GM19351 (cell line): Measurements from ENCODE around the gene SNAI3.

Experiments used
- ATAC-seq: cut with Tn5 transposase; IDR thresholded peaks from one replicate; pipeline ENCODE4 v1.9.1; 2021; ENCODE audit warnings: mild to moderate bottlenecking, moderate library complexity; ENCODE audit not compliant: unreplicated experiment

Gene SNAI3

DNA sequence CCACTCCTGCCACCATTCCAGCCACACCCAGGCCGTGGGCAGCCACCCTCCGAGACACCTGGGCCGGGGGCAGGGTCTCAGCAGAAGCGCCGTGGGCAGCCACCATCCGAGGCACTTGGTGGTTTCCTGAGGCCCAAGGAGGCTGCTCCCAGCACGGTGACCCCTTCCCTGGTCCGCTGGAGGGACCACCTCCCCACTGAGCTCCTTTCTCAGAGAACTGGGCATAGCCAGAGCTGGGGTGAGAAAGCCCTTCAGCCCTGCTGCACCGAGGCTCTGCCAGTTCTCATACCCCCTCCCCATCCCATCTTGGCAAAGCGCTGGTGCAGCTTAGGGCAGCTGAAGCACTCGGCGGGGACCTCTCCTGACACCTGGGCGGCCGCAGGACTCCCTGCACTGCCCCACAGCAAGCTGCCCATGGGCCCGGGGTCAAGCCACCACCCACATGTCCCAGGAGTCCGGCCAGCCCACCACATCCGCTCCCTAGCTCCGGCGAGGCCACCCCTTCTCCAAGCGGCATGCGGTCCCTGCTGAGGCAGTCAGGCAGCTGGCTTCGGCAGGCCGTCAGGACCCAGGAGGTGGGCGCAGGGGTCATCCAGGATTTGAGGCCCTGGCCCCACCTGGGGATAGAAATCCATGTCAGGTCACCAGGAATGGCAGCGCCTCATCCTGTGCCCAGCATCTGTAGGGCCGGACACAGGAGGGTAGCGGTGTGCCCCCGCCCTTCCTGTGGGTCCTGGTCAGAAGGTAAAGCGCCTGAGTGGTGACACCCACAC, 34.1 kb downstream of the SNAI3 start:
- ATAC-seq: no peak

DNA sequence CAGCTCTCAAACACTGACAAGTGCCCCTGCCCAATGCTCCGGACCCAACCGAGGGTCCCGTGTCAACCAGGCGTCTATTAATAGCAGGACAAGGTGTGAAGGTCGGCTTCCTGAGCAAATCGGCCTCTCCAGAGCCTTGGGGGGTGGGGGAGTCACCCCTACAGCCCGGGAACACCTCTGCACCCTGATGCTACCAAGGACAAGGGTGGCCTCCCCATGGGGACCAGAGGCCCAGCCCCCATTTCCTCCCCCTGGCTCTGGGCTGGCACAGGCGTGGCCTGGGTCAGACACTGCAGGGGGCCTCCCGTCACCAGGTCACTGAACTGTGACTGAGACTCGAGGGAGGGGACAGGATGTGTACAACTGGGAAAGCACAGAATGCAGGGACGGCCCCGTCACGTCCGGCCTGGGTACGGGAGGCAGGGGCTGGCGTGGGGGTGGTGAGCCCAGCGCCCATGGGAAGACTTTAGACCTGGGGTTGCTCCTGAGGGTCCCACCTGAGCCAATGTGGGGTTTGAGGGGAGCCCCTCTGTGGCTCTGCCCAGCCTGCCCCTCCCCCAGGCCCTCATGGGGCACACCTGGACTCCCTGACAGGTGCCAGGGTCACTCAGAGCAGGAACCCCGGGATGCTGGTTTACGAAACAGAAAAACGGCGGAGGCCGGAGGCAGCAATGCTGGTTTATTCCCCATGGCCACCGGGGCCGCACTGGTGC, 34.9 kb downstream of the SNAI3 start:
- ATAC-seq: peak; percentile 74

DNA sequence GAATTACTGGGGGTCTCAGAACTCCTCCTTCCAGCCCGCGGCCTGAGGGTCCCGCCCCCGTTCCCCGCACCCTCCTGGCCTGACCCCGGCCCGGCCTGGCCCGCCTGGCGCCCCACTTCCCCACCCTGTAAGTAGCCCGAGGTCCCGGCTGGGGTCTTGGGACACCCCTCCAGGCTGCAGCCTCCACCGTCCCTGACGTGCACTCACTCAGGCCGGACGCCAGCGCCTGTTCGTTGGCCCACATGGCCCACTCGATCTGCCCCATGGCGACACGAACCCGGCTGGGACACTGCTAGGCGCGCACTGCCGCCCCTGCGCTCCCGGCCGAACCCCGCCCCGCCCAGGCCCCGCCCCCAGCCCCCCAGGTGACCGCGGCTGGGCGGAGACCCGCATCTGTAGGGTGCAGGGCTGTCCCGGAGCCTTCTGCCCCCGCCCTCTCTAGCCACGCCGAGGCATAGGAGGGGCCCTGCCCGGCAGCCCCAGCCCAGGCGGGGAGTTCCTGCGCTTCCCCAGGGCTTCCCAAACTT, 35.5 kb downstream of the SNAI3 start, which contains the start of gene CYBA:
Gene CYBA, minus strand, starts transcription at position 305 of the 527 bp plus-strand sequence. Its CDS starts 40 bp downstream, at position 265.
- peak; percentile 73 for ATAC-seq

DNA sequence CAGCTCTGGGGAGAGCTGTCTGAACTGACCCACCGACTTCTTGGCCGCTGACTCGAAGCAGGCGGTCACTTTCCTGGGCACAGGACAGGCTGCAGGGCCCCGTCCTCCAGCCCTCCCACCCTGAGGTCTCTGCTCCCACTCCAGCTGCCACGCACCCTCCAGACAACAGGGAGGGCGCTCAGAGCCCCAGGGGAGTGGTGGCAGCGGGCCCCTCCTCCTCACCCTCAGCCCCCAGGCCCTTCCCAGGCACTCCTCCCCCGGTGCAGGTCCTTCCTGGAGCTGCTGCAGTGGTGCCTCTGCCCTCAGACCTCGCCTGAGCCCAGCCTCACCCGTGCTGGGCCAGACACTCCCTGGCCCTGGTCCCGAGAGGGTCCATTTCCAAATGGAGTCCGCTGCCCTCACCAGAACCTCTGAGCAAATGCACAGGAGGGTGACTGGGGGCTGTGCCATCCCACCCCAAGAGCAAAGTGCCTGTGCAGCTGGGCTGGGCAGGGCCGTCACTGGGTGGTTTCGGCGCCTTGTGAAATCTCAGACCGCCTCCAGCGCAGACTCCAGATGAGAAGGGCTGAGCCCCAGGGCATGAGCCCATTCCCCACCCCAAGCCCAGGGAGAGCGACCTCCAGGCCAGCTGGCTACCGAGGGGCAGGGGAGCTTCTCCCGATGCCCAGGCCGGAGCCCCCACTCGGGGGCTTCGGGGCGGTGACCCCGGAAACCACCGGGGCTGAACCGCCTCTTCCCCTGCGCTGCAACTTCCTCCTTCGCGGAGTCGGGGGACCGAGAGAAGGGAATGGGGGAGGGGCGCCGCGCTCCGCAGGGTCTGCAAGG, 36.2 kb downstream of the SNAI3 start:
- no peak for ATAC-seq

DNA sequence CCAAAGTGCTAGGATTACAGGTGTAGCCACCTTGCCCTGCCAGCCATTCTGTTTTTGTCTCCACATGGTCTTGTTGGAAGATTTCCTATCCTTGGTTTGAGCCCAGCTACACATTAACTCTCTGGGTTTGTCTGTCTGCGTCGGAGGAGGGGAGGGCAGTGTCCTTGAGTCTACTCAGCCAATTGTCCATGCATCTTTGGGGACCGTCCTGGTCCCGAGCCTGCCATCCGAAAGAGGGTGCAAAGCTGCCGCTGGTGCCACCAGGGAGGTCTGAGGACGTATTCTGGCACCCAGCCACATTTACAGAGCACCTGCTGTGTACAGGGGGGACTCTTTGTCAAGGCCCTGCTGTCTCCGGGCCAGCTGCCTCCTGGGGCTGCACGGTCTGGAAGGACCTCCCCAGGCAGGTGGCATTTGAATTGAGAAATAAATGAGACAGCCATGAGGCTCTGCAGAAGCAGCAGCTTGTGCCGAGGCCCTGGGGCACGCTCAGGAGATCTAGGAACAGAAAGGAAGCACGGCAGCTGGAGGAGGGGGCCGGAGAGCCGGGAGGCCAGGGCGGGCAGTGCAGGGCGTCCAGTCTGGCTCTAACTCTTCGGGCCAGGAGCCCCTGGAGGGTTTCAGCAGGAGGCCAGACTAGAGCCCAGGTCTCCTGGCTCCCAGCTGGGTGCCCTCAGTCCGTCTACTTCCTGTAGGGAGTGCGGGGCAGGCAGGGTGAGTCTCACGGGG, 36.9 kb downstream of the SNAI3 start:
- ATAC-seq: no peak

DNA sequence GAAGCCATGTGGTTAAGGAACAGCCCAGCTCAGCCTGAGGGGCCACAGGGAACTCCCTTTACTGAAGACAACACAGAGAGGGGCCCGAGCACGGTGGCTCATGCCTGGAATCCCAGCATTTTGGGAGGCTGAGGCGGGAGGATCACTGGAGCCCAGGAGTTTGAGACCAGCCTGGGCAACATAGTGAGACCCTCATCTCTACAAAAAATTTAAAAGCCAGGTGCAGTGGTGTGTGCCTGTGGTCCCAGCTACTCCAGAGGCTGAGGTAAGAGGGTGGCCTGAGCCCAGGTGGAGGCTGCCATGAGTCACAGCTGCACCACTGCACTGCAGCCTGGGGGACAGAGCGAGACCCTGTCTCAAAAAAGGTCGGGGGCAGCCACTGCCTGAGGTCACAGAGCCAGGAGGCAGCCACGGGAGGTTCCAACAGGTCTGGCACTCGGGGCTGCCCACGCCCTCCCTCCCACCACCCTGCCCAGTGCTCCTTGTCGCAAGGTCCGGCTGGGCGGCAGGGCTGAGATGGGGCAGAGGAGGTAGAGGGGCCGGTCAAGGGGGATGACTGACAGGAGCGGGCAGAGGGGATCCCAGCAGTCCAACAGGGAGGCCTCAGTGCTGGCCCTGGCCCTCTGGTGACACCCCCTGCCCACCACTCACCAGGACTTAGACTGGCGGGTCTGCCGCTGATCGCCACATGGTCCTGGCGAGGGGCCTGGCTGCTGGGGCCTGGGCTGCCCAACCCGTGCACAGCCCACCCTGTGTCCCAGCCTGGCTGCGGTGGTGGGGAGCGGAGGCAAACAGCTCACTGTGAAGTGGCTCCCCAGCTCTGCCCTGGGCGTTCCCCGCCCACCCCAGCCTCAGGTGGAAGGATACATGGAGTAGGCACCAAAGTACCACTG, 38.9 kb downstream of the SNAI3 start:
- no peak for ATAC-seq

DNA sequence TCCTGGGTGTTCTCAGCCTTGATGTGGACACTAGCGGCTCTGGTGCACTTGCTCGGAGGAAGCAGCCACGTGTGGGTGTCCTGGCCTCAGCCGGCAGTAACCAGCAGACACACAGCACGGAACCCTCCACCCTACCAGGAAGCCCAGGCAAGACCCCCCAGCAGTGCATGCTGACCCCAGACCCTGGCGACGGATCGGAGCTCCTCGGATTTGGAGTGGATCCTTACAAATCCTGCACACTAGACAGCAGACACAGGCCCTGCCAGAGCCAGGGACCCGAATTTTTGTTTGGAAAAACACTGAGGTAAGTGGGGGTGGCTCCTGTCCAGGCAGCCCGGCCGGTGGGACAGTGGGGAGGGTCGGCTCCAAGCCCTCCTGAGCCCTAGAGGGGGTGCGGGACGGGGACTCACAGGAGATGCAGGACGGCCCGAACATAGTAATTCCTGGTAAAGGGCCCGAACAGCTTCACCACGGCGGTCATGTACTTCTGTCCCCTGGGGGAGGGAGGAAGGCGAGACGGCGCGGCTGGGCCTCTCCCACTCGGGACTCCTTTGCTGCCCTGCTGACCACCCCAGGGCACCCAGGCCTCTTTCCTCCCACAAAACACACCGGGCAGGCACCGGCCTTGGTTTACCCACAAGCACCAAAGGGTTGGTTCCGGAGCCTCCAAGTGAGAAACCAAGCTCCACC, 39.8 kb downstream of the SNAI3 start:
- no peak for ATAC-seq

DNA sequence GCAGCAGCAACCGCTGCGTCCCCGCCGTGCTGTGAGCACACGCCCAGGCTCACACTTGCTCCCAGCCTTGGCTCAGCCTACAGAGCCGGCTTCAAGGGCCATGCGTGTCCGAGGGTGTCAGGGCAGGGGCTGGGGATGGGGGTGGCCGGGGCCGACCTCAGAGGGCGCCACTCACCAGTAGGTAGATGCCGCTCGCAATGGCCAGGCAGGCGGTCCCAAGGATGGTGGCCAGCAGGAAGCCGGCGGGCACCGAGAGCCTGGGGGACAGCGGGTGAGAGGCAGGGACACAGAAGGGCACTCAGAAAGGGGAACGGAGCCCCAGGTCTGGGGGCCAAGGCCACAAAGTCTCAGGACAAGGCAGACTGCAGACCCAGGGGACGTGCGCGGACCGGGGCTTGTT, 40.4 kb downstream of the SNAI3 start:
- ATAC-seq: no peak

DNA sequence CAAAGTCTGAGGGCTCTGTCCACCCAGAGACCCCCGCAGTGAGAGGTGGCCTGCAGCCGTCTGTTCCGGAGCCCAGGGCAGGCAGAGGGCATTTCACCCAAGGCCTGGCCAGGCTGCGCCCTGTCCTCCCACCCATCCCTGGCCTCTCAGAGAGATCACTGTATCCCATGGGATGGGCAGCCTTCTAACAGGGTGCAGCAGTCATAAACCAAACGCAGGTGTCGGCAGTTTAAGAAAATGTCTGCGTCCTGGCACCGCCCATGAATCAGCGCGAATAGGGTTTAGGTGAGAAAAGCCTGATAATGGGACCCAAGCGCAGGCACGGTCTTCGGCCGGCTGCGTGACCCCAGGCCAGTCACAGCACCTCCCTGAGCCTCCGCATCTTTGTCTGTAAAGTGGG, 40.9 kb downstream of the SNAI3 start:
- ATAC-seq: no peak

DNA sequence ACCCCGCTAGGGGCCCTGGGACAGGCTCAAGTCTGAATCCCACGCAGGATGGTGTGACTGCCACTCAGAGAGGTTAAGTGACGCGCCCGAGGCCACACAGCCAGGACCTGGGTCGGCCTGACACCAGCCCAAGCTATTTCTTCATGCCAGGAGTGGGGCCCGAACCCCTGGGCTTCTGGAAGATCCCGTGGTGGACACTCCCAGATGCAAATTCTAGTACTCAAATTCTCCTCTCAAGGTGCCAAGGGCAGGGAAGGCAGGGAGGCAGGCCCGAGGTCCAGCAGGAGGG, 42.7 kb downstream of the SNAI3 start:
- ATAC-seq: no peak

DNA sequence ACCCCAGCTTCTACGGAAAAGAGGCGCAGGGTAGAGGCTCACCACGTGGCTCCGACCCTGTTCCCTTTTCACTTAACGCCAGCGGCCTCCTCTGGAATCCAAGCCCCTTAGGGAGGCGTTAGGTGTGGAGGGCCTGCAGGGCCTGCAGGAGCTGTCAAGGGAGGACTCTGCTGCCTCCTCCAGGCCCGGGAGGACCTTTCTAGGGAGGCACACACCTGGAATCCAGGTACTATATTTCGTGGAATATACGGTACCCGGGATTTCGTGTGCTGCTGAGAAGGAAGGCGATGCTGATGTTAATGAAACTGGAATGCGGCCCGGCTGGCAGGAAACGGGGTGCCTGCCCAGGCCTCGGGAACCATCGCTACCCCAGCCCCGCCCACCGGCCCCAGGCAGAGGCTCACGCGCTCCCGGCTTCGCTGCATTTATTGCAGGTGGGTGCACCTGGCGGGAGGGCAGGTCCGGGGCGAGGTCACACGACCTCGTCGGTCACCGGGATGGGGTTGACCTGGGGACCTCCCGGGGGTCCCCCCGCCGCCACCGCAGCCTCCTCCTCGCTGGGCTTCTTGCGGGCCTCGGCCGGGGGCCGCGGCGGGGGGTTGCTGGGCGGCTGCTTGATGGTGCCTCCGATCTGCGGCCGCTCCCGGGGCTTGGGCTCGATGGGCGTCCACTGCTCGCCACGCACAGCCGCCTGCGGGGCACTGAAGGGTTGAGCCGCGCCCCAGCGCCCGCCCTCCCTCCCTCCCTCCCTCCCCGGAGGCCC, 43.2 kb downstream of the SNAI3 start:
- no peak for ATAC-seq

DNA sequence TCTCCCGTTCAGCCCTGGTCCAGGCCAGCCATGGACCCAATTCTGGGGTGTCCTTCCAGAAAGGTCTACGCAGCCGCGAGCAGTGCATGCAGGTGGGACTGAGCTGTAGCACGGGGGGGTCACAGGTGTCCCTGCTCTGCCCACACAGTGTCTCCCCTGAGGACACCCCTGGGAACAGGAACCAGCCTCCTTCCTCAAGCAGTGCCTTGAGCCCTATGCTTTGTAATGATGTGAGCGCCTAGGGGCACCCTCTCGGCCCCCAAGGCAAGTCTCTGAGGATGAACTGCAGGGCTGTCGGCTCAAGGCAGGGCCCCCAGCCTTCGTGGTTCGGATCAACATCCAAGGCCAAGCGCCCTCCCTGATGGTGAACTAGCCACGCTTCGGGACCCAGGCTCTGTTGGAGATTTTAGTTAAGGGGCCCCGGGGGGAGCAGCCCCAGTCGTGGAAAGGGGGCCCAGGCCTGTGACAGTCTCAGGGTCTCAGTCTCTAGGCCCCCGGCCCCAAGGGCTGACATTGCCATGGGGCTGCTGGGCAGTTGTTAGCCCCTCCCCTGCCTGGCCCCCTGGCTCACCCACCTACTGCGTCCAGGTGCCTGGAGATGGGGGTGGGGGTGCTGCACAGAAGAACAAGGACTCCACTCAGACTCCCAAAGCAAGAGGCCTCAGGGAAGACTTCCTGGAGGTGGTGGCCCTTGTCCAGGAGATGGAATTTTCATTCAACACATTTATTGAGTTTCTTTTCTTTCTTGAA, 45.6 kb downstream of the SNAI3 start:
- no peak for ATAC-seq

DNA sequence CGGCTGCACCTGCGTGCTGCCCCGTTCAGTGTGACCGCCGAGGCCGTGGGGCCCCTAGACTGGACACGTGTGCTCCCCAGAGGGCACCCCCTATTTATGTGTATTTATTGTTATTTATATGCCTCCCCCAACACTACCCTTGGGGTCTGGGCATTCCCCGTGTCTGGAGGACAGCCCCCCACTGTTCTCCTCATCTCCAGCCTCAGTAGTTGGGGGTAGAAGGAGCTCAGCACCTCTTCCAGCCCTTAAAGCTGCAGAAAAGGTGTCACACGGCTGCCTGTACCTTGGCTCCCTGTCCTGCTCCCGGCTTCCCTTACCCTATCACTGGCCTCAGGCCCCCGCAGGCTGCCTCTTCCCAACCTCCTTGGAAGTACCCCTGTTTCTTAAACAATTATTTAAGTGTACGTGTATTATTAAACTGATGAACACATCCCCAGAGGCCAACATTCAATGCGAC, 46.2 kb downstream of the SNAI3 start:
- ATAC-seq: no peak

DNA sequence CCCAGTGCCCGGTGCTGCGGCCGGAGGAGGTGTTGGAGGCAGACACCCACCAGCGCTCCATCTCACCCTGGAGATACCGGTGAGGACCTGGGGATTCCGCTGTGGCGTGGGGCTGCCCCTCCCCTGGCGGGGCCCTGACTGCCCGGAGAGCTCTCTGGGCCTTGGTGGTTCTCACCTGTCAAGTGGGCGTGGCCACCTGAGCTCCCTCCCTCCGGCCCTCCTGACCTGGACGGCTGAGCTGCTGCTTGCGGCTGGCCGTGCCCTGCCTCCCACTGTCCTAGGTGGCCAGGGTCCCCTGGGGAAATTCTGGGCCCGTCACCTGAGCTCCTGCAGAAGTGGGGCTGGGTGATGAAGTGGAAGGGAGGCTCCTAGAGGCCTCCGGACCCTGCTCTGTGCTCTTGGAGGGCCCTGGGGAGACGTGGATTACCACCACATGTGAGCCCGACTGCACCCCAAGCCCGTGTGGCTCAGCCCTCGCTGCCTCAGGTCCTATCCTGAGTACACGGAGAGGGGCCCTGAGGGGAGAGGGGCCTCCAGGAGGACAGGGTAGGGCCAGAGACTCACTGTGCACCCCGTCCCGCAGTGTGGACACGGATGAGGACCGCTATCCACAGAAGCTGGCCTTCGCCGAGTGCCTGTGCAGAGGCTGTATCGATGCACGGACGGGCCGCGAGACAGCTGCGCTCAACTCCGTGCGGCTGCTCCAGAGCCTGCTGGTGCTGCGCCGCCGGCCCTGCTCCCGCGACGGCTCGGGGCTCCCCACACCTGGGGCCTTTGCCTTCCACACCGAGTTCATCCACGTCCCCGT, 46.9 kb downstream of the SNAI3 start:
- ATAC-seq: no peak

DNA sequence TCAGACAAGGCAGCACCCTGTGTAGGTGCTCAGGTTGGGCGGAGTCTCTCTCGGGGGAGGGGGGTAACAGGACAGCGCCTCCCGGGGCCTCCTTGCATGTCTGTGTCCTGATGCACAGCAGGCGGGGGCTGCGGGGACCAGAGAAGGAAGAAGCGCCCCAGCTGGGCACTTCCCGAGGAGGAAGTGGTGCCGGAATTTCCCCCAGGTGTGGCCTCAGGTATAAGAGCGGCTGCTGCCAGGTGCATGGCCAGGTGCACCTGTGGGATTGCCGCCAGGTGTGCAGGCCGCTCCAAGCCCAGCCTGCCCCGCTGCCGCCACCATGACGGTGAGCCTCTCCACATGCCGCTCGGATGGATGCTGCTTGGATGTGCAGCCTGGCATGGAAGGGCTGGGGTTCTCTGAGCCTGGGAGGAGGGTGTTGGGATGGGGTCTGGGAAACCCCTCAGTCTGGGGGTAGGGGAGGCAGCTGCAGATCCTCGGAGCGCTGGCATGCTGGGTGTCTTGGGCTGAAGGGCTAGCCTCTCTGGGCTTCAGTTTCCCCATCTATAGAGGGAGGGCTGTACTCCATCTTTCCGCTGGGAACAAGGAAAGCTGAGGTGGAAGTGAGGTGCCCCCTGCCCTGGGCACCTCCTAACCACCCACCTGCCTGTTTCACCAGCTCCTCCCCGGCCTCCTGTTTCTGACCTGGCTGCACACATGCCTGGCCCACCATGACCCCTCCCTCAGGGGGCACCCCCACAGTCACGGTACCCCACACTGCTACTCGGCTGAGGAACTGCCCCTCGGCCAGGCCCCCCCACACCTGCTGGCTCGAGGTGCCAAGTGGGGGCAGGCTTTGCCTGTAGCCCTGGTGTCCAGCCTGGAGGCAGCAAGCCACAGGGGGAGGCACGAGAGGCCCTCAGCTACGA, 47.7 kb downstream of the SNAI3 start, which contains the start of gene IL17C:
Gene IL17C, plus strand, starts transcription at position 250 of the 908 bp plus-strand sequence. Its CDS starts 70 bp downstream, at position 320.
- ATAC-seq: no peak
